Ovary (tissue), 9 donors: Measurements from ENCODE around the gene KRTAP4-8. TPM values are rescaled to one million over a fixed set of nuclear protein-coding genes. Genes with fewer than 3 reads are reported as not detected.

Experiments used
- DNase-seq, 5 donors: peaks; one replicate each; pipeline ENCODE4 v3.0.0-alpha.2; 2019 to 2020
- H3K27ac ChIP-seq, 2 donors: fragments of 200-600 bp; one replicate each; pipeline versions ENCODE4 v1.5.1 to v1.8.0; 2019 to 2022
- H3K27me3 ChIP-seq: fragments of 200-600 bp; one replicate; pipeline ENCODE4 v1.8.0; 2022
- H3K36me3 ChIP-seq: fragments of 200-600 bp; sonication (generic); one replicate; pipeline ENCODE4 v1.5.1; 2019
- H3K4me1 ChIP-seq: one replicate; pipeline ENCODE4 v1.8.1; 2013; ENCODE audit warnings: mild to moderate bottlenecking, moderate library complexity; ENCODE audit not compliant: insufficient read depth
- H3K4me3 ChIP-seq: fragments of 200-600 bp; sonication (generic); one replicate; pipeline ENCODE4 v1.5.1; 2017
- H3K9me3 ChIP-seq, 2 donors: fragments of 200-600 bp in 1 of 2; sonication (generic) in 1 of 2; one replicate each; pipeline versions ENCODE4 v1.5.1 to v1.8.1; 2013 to 2019; ENCODE audit warnings: mild to moderate bottlenecking in 1 of 2, moderate library complexity in 1 of 2
- CTCF ChIP-seq, 3 donors: fragments of 450-650 bp in 2 of 3; fragments of 200-600 bp in 1 of 3; IDR thresholded peaks; one replicate each; pipeline versions ENCODE4 v1.5.1 to v1.8.0; 2016 to 2022; ENCODE audit warnings: antibody characterized with exemption in 3 of 3, mild to moderate bottlenecking in 1 of 3
- EP300 ChIP-seq: sonication (generic); formaldehyde crosslinking; IDR thresholded peaks from one replicate; pipeline ENCODE4 v1.6.1; 2017; ENCODE audit warnings: antibody characterized with exemption
- POLR2A ChIP-seq: fragments of 450-650 bp; IDR thresholded peaks from one replicate; pipeline ENCODE4 v1.6.1; 2017; ENCODE audit warnings: antibody characterized with exemption, mild to moderate bottlenecking, moderate library complexity
- WGBS, 3 donors: extraction: QIAGEN DNeasy Blood & Tissue Kit in 1 of 3; methylation state at CpG; one replicate each; pipeline versions ENCODE4 v1.1.5 to v1.1.7; 2013 to 2017; 5-methylcytosine and 5-hydroxymethylcytosine counted together
- intact Hi-C, 4 donors: fragments of 100-400 bp; cut with DNase I; formaldehyde crosslinking; loops; one replicate each; pipeline versions ENCODE4 v1.11.0 to v1.15.1; 2022 to 2023
- polyA plus RNA-seq, 2 donors: library from polyadenylated mRNA; stranded (reverse); fragments of 200-250 nt in 1 of 2; fragments of 350-450 nt in 1 of 2; fragmentation: Illumina TruSeq in 1 of 2; extraction: RNeasy Lipid Tissue Mini Kit (QIAGEN cat#74804) in 1 of 2; gene quantifications; one replicate each; pipeline ENCODE4 v1.2.3, GENCODE V29; 2013 to 2014
- total RNA-seq, 7 donors: library from RNA; depleted of rRNA in 2 of 7; stranded (reverse); fragments of >200 nt in 2 of 7; fragmentation: NEBNext Ultra II Directional in 3 of 7; extraction: Animal tissue kit (Norgen Biotek cat#: 25700) in 3 of 7; gene quantifications; one replicate each; pipeline versions ENCODE4 v1.1.0 to v1.2.4, GENCODE V29; 2016 to 2023
- donor health status: DM: no; HTN: no; CAD: no; lungs with moderate emphysema.
- donor health status: DM: no; HTN: no; CAD: no.
- donor health status: Bipolar disorder and iron deficiency.
- donor health status: DM: yes; HTN: yes; CAD: no.
- donor health status: DM: no; HTN: no; CAD: no.
- donor health status: DM: yes; HTN: yes; CAD: no.

KRTAP4-8 gene
- total and polyA plus RNA-seq, 9 donors, result not detected

- TF ChIP-seq EP300 (no peak), POLR2A (no peak), CTCF (IDR thresholded peaks at IDR 0.05) (no peak)
Measured at GRCh38 chr17:41073676-41074075, 24.3 kb downstream of the KRTAP4-8 start.

GRCh38 chr17:41071606-41072360, 26.2 kb downstream of the KRTAP4-8 start:
- H3K36me3 ChIP-seq, result no peaks in the 10 kb centered on the region
- H3K27me3 ChIP-seq, result no peaks in the 10 kb centered on the region
- TF ChIP-seq POLR2A (no peak), EP300 (no peak), CTCF (IDR thresholded peaks at IDR 0.05) (no peak)
- DNase-seq, result no peak
- no peaks in the 10 kb centered on the region for H3K9me3 ChIP-seq
- H3K27ac ChIP-seq, result no peak overlapping the region
- intact Hi-C loops, result no loop called here
- H3K4me3 ChIP-seq, result no peak overlapping the region
- no peaks in the 10 kb centered on the region for H3K4me1 ChIP-seq
- WGBS, 3 donors, result 79 to 87% (median 85%) methylated on average over 5 of the region's 5 CpGs

More at GRCh38 chr17:41073676-41074075, 24.3 kb downstream of the KRTAP4-8 start:
- Histone ChIP-seq H3K9me3 (no peaks in the 10 kb centered on the region), H3K4me3 (no peak overlapping the region), H3K27me3 (no peaks in the 10 kb centered on the region), H3K27ac (no peak overlapping the region), H3K36me3 (no peaks in the 10 kb centered on the region), H3K4me1 (no peaks in the 10 kb centered on the region)
- intact Hi-C loops, result no loop called here
- DNase-seq, result no peak
- WGBS, 3 donors, result 93 to 97% (median 93%) methylated on average over 2 of the region's 2 CpGs

- no peaks in the 10 kb centered on the region for H3K4me1 ChIP-seq
- no peaks in the 10 kb centered on the region for H3K36me3 ChIP-seq
- H3K27ac ChIP-seq, result no peak overlapping the region
- no peaks in the 10 kb centered on the region for H3K27me3 ChIP-seq
- WGBS, 3 donors, result 95% methylated on average over 3 of the region's 3 CpGs
- H3K4me3 ChIP-seq, result no peak overlapping the region
- H3K9me3 ChIP-seq, result no peaks in the 10 kb centered on the region
- no peak for TF ChIP-seq CTCF (IDR thresholded peaks at IDR 0.05)
- no peak for TF ChIP-seq EP300
- no peak for TF ChIP-seq POLR2A
- DNase-seq, result no peak
- intact Hi-C loops, result no loop called here
Measured at GRCh38 chr17:41069031-41069430, 28.9 kb downstream of the KRTAP4-8 start.

- Histone ChIP-seq H3K4me1 (no peaks in the 10 kb centered on the region), H3K36me3 (no peaks in the 10 kb centered on the region), H3K27ac (no peak overlapping the region), H3K4me3 (no peak overlapping the region), H3K9me3 (no peaks in the 10 kb centered on the region), H3K27me3 (no peaks in the 10 kb centered on the region)
- DNase-seq, result no peak
- intact Hi-C loops, result no loop called here
- no peak for TF ChIP-seq POLR2A
- TF ChIP-seq CTCF (IDR thresholded peaks at IDR 0.05), result no peak
- no peak for TF ChIP-seq EP300
Measured at GRCh38 chr17:41067281-41067680, 30.7 kb downstream of the KRTAP4-8 start.
